Activated CD4-positive, alpha-beta T cell treated with anti-CD3 and anti-CD28 coated beads, Interleukin-2, amount 50 U/mL, for 4 hours (primary cell): ENCODE measurements around the gene GUF1.
"Not testable (repeated sequence)": the region's sequence is repeated elsewhere in the genome, so short reads cannot be mapped to it uniquely, and the experiment has no call there.

Experiments used
- DNase-seq, 2 experiments: peaks; one replicate each; pipeline ENCODE4 v3.0.0-alpha.2; 2020

The GUF1 gene

GRCh38 chr4:44704673-44705072 lies 26.5 kb downstream of the GUF1 start:
- DNase-seq: no peak

- DNase-seq: no peak
Observed at GRCh38 chr4:44713125-44713524, 34.9 kb downstream of the GUF1 start.

DNA sequence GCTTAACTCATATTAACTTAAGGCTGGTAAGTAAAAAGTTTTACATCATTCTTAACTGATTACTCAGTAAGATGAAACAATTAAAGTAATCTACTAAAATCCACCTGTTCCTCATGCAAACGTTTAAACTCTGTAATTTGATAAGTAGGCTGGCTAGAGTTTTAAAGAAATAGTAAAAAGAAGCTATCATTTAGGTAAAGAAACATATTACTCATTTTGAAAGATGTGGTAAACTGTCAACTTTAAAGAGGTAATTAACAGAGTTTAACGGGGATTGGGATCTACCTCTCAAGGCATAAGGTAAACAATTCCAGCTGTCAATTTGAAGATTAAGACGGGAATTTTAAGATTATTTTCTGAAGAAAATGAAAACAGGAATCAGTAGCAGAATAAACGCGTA lies 38.4 kb downstream of the GUF1 start:
- DNase-seq: no peak

GRCh38 chr4:44720371-44720770 lies 42.2 kb downstream of the GUF1 start:
- DNase-seq: no peak

DNA sequence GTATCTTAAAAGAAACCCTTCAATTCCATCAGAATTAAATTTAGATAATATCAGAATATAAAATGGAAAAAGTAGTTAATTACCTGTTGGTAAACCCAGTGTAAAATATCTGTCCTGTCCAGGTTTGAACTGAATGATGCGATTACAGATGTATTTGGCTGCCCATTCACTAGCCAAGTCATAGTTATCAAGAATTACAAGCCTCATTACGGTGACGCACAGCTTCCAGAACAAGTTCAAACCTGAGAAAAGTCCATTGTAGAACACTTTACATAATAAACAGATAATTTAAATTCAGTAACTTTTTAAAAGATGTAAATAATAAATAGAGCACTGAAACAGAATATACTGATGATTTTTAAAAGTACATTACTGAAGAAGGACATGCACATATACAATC lies 43.8 kb downstream of the GUF1 start:
- no peak for DNase-seq

DNA sequence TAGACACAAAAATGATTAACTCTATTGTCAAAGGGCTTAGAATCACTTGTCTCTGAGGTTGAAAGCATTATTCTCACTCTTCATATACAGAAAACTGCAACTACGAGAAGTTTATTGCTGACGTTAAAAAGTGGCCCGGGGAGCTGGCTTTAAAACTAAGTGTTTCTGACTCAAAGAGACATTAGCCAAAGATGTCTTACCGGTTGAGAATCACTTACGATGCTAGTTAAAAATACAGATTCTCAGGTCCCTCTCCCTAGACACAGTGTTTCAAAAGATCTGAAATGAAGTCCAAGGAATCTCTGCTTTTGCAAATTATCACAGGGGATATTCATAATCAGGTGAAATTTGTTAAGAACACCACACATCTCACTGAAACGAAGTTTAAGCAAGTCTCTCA lies 46.9 kb downstream of the GUF1 start:
- DNase-seq: no peak

- DNase-seq: no peak
Observed at GRCh38 chr4:44725726-44726037, 47.5 kb downstream of the GUF1 start.

DNA sequence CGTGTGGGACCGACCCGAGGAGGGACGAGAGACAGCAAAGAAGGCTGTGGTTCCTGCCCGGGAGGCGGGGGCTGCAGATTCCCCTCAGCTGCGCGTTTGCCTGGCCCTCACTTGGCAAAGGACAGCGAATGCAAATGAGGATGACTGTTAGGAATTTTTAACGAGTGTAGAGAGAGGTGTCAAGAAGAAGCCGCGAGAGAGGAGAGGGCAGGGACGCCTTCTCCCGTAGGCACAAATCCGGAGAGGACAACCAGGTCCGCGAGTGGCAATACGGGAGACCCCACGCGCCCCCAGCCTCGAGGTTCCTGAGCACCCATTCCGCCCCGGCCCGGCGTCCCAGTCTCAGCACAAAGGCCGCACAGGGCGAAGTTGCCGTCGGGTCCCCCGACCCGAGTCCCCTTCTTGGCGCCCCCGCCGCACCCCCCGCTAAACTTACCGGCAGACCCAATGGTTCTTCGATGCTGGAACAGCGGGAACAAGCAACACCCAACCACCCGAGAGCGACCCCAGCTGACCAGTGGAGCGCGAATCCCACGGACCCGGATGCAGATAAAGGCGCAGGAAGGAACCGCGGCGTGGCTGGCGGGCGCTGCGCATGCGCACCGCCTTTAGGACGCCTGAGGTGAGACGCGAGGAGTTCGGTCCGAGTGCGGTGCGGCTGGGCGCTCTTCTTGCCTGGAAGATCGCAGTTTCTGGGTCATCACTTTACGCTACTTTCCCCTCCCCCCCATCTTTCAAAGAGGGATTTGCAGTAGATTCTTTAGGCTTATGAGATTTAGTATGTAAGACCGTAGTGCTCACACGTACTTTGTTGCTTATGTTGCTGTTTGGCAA lies 48.0 kb downstream of the GUF1 start, which contains the start of gene GNPDA2:
Gene GNPDA2 (minus strand): TSS at position 519 of the 834 bp plus-strand sequence. CDS start 4,349 bp downstream, outside the sequence.
- peak; percentile 68 to 70 for DNase-seq

DNA sequence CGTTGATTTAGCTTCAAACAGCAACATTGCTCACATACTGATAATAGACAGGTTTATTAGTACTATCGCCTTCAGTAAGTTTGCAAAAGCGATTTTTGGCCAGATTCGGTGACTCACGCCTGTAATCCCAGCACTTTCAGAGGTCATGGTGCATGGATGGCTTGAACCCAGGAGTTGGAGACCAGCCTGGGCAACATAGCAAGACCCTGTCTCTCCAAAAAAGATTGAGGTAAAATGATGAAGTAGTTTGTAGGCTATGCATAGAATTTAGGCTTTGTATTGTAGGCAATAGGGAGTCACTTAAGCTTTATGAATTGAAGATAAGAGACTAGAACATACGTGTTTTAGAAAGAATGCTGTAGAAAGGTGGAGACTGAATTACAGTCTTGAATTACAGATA lies 49.3 kb downstream of the GUF1 start:
- DNase-seq: no peak

DNA sequence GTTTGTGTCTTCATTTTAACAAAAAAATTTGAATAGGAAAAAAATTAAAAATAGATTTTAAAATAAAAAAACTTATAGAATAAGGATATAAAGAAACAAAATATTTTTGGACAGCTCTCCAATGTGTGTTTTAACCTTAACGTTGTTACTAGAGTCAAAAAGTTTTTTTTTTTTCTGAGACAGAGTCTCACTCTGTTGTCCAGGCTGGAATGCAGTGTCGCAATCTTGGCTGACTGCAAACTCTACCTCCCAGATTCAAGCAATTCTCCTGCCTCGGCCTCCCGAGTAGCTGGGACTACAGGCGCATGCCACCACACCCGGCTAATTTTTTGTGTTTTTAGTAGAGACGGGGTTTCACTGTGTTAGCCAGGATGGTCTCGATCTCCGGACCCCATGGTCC lies 50.5 kb downstream of the GUF1 start:
- DNase-seq: not testable (repeated sequence)

GRCh38 chr4:44736900-44737299 lies 58.7 kb downstream of the GUF1 start:
- no peak for DNase-seq

DNA sequence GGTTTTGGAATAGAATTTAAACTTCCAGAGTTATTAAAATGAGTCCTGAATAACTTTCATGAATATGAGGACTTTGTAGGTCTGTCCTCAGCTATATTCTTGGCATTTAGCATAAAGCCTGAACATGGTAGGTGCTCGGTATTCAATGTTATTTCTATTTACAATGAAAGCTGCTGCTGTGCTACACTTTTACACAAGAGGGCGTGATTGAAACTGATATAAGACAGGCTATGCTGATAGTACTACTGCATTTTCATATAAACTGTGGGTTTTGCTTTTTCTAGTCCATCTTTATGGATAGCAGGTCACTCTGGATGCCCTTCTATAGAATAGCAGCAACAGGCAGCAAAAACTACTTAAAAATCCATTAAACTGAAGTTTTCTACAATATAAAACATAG lies 60.4 kb downstream of the GUF1 start:
- no peak for DNase-seq

DNA sequence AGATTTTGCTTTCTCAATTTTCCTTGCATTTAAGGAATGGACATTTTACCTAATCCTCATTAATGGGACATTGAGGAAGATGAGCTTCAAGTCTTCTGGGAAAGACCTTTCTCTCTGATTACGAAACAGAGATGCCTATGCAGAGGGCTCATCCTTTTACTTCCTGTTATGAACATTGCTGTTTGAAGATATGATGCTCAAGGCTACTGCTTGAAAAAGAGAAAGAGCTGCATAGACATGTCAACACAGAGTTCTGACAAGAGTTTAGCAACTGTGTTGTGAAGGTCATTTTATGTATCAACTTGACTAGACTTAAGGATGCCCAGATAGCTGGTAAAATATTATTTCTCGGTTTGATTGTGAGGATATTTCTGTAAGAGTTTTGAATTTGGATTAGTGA lies 62.0 kb downstream of the GUF1 start:
- no peak for DNase-seq
